AG09309 (cell line): ENCODE data around the gene SMIM11.

Experiments
- DNase-seq: peaks from one replicate; pipeline ENCODE4 v3.0.0-alpha.2; 2010; ENCODE audit warnings: low read depth
- H3K4me3 ChIP-seq: 2 replicates; pipeline ENCODE4 v1.5.1; 2011; ENCODE audit warnings: mild to moderate bottlenecking, low read depth, low read length, moderate library complexity; ENCODE audit not compliant: control insufficient read depth
- TF ChIP-seq, protein P1 (sequence below): IDR thresholded peaks from 2 replicates; pipeline ENCODE4 v1.5.1; 2011; ENCODE audit warnings: mild to moderate bottlenecking, low read depth, low read length, inconsistent platforms; ENCODE audit not compliant: insufficient read depth, control insufficient read depth; ENCODE audit errors: missing control alignments

Gene SMIM11

DNA sequence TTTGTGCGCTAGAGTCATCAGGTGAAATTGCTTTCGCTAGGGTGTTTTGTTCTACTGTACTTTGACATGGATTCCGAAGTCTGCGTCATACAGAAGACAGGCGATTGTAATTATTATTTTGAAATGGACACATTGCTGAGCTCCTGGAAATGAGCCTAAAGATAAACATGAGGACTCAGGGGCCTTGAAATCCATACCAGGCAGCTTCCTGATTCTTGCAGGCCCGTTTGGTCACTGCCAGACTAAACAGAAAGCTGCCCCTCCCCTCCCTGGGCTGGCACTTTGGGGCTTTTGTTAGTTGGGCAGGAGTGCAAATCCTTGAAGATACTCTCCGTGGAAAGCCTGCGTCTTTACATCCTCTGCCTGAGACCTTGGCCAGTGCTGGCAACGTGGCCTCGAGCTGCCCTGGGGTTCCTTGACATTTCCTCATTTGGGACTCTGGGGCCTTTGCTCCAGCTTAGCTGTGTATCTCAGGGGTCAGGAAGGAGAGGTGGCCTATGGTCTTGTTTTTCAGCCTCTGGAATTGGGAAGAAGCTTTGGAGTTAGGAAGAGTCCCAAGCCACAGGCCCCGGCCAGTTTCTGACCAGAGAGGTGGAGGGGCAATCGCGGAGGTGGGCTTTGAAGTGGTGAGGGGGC lies 38.4 kb upstream of the SMIM11 start:
- no peak overlapping the region for H3K4me3 ChIP-seq
- TF ChIP-seq, protein P1, sequence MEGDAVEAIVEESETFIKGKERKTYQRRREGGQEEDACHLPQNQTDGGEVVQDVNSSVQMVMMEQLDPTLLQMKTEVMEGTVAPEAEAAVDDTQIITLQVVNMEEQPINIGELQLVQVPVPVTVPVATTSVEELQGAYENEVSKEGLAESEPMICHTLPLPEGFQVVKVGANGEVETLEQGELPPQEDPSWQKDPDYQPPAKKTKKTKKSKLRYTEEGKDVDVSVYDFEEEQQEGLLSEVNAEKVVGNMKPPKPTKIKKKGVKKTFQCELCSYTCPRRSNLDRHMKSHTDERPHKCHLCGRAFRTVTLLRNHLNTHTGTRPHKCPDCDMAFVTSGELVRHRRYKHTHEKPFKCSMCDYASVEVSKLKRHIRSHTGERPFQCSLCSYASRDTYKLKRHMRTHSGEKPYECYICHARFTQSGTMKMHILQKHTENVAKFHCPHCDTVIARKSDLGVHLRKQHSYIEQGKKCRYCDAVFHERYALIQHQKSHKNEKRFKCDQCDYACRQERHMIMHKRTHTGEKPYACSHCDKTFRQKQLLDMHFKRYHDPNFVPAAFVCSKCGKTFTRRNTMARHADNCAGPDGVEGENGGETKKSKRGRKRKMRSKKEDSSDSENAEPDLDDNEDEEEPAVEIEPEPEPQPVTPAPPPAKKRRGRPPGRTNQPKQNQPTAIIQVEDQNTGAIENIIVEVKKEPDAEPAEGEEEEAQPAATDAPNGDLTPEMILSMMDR: no peak
- DNase-seq: no peak

DNA sequence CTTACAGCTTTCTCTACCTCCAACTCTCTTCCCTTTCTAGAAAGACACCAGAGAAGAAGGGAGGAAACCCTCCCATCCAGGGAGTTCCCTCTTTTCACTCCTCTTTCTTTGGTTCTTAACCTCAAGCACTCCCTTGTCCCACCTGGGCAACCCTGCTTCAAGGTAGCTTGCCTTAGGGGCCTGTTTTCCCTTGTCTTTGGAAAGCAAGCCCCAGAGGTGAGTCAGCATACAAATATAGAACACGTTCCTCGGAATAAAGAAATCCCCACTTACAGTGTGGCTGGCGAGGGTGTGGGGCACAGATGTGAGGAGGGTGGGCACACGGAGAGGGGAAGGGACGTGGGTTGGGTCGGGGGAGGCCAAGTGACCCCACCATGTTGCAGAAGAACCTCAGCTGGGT lies 37.6 kb upstream of the SMIM11 start:
- TF ChIP-seq, protein P1: no peak
- H3K4me3 ChIP-seq: no peak overlapping the region
- DNase-seq: no peak

DNA sequence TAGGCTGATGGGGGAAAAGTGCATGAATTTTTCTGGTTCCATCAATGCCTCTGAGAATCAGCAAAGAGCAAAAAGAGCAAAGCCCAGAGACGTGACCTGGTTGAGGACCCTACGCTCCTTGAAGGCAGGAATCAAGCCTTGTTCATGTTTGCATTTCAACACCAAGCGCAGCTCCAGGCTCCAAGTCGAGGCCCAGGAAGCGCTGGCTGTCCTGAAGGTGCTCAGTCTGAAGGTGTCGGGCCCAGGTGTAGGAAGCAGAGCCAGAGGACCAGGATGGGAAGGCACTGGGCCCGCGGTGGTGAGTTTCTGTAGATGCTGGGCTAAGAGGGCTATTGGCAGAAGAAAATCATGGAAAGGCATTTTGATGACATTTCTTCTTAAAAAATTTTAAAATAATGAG lies 37.1 kb upstream of the SMIM11 start:
- TF ChIP-seq, protein P1: no peak
- DNase-seq: no peak
- no peak overlapping the region for H3K4me3 ChIP-seq

DNA sequence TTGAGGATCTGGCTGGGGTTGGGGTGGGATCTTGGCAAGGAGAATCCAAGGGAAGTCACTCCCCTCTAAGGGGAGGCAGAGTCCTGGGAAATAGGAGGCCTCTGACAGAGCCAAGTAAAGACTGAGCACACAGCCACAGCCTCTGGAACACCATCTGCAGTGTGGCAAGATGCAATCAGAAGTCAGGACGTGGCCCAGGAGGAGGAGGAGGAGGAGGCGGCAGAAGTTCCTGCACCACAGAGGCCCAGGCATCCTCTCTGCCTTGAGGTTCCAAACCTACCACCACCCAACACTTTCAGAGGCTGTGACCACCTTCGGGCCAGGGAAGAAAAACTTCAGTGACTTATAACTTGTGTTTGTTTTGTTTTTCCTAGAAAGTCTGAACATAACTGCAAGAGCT lies 35.2 kb upstream of the SMIM11 start:
- H3K4me3 ChIP-seq: no peak overlapping the region
- TF ChIP-seq, protein P1: no peak
- no peak for DNase-seq

DNA sequence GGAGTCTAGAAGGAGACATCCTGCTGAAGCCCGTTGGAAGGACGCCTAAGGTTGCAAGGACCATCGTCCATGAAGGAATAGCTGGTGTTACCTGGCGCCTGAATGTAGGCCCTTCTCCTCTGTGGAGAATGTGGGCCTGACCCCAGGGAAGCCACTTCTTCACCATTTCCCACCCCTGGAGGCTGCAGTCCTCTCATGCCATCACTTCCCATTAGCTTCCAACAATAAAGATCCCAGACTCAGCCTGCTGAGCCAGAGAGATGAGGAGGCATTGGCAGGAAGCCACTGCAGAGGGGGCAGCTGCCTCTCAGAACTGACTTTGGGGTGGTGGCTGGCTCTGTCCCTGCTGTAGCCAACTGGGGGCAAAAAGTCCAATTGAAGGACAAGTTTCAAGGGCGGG lies 32.8 kb upstream of the SMIM11 start:
- TF ChIP-seq, protein P1: no peak
- H3K4me3 ChIP-seq: no peak overlapping the region
- no peak for DNase-seq

DNA sequence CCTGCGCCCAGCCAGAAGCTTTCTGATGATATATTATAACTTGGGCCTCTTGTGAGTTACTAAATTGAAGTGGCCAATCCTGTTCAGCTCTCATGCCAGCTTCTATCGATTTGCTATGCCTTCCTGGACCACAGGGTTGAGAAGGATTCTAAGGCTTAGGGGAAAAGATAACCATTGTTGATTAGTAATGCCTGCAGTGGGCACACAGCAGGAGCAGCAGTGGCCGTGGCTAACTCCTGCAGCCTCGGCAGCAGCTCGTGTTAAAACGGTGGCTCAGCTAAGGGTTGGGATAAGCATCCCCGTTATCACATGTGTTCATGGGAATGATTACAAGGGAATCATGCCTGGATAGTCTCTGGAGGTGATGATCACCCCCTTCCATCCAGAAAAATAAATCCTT lies 32.0 kb upstream of the SMIM11 start:
- TF ChIP-seq, protein P1: no peak
- DNase-seq: no peak
- H3K4me3 ChIP-seq: no peak overlapping the region

DNA sequence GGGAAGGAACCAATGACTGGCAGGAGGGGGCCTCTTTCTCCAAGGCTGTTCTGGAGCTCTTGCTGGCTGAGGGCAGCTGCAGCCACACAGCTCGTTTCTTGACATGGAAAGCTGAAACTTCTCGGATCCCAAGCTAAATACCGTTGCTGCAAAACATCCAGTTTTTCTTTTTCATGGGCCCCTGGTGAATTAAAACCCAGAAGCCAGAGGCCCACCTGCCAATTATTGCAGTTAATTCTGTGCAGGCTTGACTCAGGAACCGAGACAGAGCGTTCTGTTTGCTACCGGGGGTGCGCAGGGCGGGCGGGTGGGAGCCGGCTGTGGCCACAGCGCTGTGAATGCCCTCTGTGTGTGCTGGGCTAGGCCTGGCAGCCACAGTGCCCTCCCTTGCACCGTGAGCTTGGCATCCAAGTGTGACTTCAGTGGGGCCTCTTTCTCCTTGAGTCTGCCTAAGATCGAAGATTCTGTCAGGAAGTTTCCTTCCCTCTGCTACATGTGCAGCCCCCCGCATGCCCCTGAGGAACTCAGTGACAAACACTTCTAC lies 31.4 kb upstream of the SMIM11 start:
- no peak for DNase-seq
- no peak overlapping the region for H3K4me3 ChIP-seq
- TF ChIP-seq, protein P1: no peak
